ENCODE data around the gene CNKSR1.
A peak's percentile ranks its signal among the peaks of the same experiment; 100 is the strongest.
"Not testable (repeated sequence)": the region's sequence is repeated elsewhere in the genome, so short reads cannot be mapped to it uniquely, and the experiment has no call there.

The CNKSR1 gene

DNA sequence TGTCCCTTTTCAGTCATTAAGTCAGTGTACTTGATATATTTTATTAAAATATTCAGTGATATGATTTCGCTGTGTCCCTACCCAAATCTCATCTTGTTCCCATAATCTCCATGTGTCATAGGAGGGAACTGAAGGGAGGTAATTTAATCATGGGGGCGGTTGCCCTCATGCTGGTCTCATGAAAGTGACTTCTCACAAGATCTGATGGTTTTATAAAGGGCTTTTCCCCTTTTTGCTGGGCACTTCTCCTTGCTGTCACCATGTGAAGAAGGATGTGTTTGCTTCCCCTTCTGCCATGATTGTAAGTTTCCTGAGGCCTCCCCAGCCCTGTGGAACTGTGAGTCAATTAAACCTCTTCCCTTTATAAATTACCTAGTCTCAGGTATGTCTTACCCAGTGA, 53.4 kb downstream of the CNKSR1 start:
- DNase-seq (ENCODE audit: low read depth) = not testable (repeated sequence)

DNA sequence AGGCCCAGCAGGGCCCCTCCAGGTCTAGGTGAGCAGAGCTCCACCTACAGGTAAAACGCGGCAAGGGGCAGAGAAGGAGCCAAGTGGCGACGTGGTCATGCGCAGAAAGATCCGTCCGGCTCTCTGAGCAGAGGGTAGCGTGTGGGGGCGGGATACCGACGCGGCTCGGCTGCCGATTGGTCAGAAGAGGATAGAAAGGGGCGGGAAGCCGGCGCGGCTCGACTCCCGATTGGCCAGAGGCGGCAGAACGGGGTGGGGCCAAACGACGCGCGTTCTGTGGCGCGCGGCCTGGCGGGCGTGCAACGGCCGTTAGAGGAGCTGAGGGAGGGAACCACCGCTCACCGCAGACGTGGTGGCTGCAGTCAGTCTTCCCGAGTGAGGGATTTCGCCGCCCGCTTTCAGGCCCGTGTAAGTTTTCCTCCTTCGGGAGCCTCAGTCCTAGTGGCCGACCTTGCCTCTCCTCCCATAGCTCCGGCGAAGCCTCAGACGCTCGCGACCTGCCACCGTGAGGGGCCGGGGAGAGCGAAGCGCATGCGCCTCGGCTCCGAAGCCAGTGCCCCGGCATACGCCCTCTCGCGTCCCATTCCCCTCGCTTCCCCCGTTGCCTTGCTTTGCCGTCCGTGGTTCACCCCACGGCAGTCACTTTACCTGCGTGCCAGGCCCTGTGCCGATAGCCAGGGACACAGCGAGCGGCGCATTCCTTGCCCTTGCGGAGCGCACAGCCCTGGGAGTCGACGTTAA, 56.8 kb downstream of the CNKSR1 start, which contains the start of gene CEP85:
TSS of gene CEP85 (plus strand) at position 298 of the 741 bp plus-strand sequence. CDS start 5,584 bp downstream, outside the sequence.
- DNase-seq (ENCODE audit: low read depth) = peak; percentile 95

DNA sequence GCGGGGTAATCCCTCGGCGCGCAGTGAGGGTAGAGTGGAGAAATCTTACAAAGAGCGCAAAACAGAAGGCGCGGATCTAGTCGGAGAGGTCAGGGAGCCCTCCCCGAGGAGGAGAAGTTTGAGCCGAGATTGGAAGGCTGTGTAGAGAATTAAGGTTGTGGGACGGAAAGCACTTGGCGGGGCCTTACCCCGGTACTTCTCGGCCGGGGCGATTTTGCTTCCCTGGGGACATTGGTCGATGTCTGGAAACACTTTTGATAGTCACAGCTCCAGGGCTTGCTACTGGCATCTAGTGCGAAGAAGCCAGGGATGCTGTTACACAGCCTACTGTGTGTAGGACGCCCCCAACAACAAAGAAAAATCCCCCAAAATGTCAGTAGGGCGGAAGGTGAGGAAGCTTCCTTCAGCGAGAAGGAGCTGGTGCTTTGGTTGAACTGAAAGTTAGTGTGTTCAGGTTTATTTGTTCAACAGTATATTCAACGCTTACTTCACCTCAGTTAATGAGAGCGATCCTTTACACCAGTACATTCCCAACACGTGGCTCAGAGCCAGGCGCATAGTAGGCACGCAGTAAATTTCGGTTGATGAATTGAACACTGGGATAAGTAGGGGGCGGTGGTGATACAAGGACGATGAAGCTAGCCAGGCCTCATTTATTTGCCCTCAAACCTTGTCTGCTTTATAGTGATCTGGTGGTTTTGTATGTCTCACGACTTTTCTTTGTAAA, 57.5 kb downstream of the CNKSR1 start:
- DNase-seq (ENCODE audit: low read depth) = no peak

DNA sequence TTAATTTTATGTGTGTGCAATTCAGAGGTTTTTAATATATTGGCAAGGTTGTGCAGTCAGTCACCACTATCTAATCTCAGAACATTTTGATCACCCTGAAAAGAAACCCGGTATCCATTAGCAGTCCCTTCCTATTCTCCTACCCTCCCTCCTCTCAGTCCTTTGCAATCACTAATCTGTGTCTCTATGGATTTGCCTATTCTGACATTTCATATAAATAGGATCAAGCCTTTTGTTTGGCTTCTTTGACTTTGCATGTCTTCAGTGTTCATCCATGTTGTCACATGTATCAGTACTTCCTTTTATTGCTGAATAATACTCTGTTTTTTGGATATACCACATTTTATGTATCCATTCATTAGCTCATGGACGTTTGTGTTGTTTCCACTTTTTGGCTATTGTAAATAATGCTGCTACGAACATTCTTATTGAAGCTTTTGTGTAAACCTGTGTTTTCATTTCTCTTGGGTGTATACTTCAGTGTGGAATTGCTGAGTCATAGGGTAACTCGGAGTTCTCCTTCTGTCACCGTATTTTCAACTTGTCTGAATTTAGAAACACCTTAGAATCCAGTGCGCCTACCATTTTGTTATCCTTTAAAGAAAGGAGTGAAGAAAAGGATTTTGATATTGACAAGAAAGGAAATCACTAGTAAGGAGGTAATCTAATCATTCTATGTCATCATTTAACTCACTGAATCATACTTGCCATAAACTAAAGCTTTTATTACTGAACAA, 60.1 kb downstream of the CNKSR1 start:
- no peak for DNase-seq (ENCODE audit: low read depth)

All from fibroblast of the conjunctiva (primary cell).